Measurements from ENCODE around the gene ARL17B. TPM values are rescaled to one million over a fixed set of nuclear protein-coding genes. Genes with fewer than 3 reads are reported as not detected.

The ARL17B gene
- total and polyA plus RNA-seq, 2 of the 4 experiments (the other 2 are of a cell fraction) = 4.8 to 6.5 TPM

Small RNA genes within 50 kb of the gene (microRNA-seq; reads per million reads assigned to microRNA genes)
- not detected for gene RN7SL656P (ENCODE audit: insufficient read depth, insufficient read length)

Small RNA genes within 50 kb of the gene (small RNA-seq; reads per million reads assigned to genes)
- 0 reads per million in 5 experiments for gene RN7SL656P

Other genes starting within 250 kb of the ARL17B start
- gene KANSL1, start 168.3 kb downstream of the ARL17B start, total RNA-seq (2012; rRNA removed) = 48.0 and 49.6 TPM in 2 replicates
- gene KANSL1, start 168.3 kb downstream of the ARL17B start, polyA plus RNA-seq (2012; rRNA removed) = 15.6 and 19.1 TPM in 2 replicates
- 0.56 and 0.72 TPM in 2 replicates for gene LRRC37A, start 66.6 kb downstream of the ARL17B start, total RNA-seq (2012; rRNA removed)
- gene LRRC37A, start 66.6 kb downstream of the ARL17B start, polyA plus RNA-seq (2012; rRNA removed) = 0.59 and 0.91 TPM in 2 replicates
- gene LRRC37A2, start 150.7 kb upstream of the ARL17B start, total RNA-seq (2012; rRNA removed) = 3.1 and 3.2 TPM in 2 replicates
- gene LRRC37A2, start 150.7 kb upstream of the ARL17B start, polyA plus RNA-seq (2012; rRNA removed) = 2.3 and 2.7 TPM in 2 replicates
- 1.4 and 2.2 TPM in 2 replicates for gene ARL17A, start 217.9 kb upstream of the ARL17B start, total RNA-seq (2012; rRNA removed)
- 7.9 and 8.5 TPM in 2 replicates for gene ARL17A, start 217.9 kb upstream of the ARL17B start, polyA plus RNA-seq (2012; rRNA removed)
- gene NSF, start 228.9 kb upstream of the ARL17B start, total RNA-seq (2012; rRNA removed) = 94.7 and 110 TPM in 2 replicates
- gene NSF, start 228.9 kb upstream of the ARL17B start, polyA plus RNA-seq (2012; rRNA removed) = 31.3 and 38.9 TPM in 2 replicates